HepG2 (cell line): ENCODE results near the gene DNAJB6. TPM values are rescaled to one million over a fixed set of nuclear protein-coding genes. Genes with fewer than 3 reads are reported as not detected.

Experiments used
- ATAC-seq: fragments of 200-7000 bp; cut with Tn5 transposase; 3 replicates; pipeline ENCODE4 v1.9.1; 2020; ENCODE audit warnings: mild to moderate bottlenecking, moderate library complexity
- BruUV-seq: library from RNA; stranded (reverse); fragments of 400-500 nt; replicated peaks from 2 replicates; lab custom pipeline; 2021; lab: Mats Ljungman, UMichigan
- CTCF ChIA-PET: fragments of 300-600 bp; formaldehyde crosslinking; extraction: SDS; loops from one replicate; lab custom pipeline; 2021; ENCODE audit warnings: low total read pairs, inconsistent platforms, low intra/inter-chr PET ratio; lab: Yijun Ruan, JAX
- POLR2A ChIA-PET: fragments of 350-600 bp; sonication (Branson Sonifier 250); formaldehyde crosslinking; loops from one replicate; lab custom pipeline; 2020; ENCODE audit warnings: antibody characterized with exemption, inconsistent platforms; lab: Yijun Ruan, JAX
- DNase-seq: peaks from one replicate; pipeline ENCODE4 v3.0.0-alpha.2; 2015; ENCODE audit warnings: low spot score
- FAIRE-seq: peaks from 3 replicates; lab custom pipeline; 2011; peaks lifted over from hg19 to GRCh38; lab: Jason Lieb, UNC
- H2AFZ ChIP-seq: one replicate; pipeline ENCODE4 v1.6.1; 2011; ENCODE audit warnings: low read length, inconsistent platforms
- H3K27ac ChIP-seq: fragments of 300-600 bp; 3 replicates; pipeline ENCODE4 v1.8.0; 2011; ENCODE audit warnings: mixed run types, mild to moderate bottlenecking, mixed read lengths, low read length, inconsistent platforms; ENCODE audit not compliant: insufficient read depth; ENCODE audit errors: extremely low read length
- H3K27me3 ChIP-seq, 2 experiments: fragments of 200-600 bp in 1 of 2; 2 replicates in 1 of 2; 3 replicates in 1 of 2; pipeline versions ENCODE4 v1.6.0 to v1.8.0; 2011; ENCODE audit warnings: low read length in 2 of 2, mild to moderate bottlenecking in 2 of 2, moderate library complexity in 2 of 2, inconsistent platforms in 1 of 2; ENCODE audit not compliant: insufficient read depth in 2 of 2, control insufficient read depth in 1 of 2
- H3K36me3 ChIP-seq, 2 experiments: fragments of 200-600 bp in 1 of 2; replicated peaks in 1 of 2; 2 replicates in 1 of 2; 3 replicates in 1 of 2; pipeline versions ENCODE4 v1.5.1 to v1.8.0; 2011; ENCODE audit warnings: low read length in 2 of 2, inconsistent platforms in 1 of 2; ENCODE audit not compliant: insufficient read depth in 2 of 2, control insufficient read depth in 1 of 2
- H3K4me1 ChIP-seq: 2 replicates; pipeline ENCODE4 v1.5.1; 2012; ENCODE audit warnings: low read length, inconsistent platforms; ENCODE audit not compliant: insufficient read depth
- H3K4me2 ChIP-seq: 2 replicates; pipeline ENCODE4 v1.6.0; 2011; ENCODE audit warnings: low read depth, low read length, inconsistent platforms
- H3K4me3 ChIP-seq, 3 experiments: fragments of 200-600 bp in 1 of 3; sonication (generic), shearing (Covaris generic) in 1 of 3; replicated peaks in 1 of 3; 2 replicates each; pipeline ENCODE4 v1.5.1; 2011 to 2016; ENCODE audit warnings: low read length in 3 of 3, inconsistent platforms in 2 of 3, low read depth in 2 of 3, mild to moderate bottlenecking in 2 of 3, control low read depth in 1 of 3, mixed read lengths in 1 of 3; ENCODE audit not compliant: insufficient read depth in 1 of 3
- H3K79me2 ChIP-seq: one replicate; pipeline ENCODE4 v1.6.1; 2011; ENCODE audit warnings: low read length, inconsistent platforms; ENCODE audit not compliant: insufficient read depth
- H3K9ac ChIP-seq: 2 replicates; pipeline ENCODE4 v1.6.0; 2011; ENCODE audit warnings: mild to moderate bottlenecking, low read depth, low read length, inconsistent platforms; ENCODE audit not compliant: insufficient read depth
- H3K9me3 ChIP-seq: 2 replicates; pipeline ENCODE4 v1.5.1; 2012; ENCODE audit warnings: mild to moderate bottlenecking, low read length
- H4K20me1 ChIP-seq: 2 replicates; pipeline ENCODE4 v1.6.0; 2011; ENCODE audit warnings: inconsistent platforms, mild to moderate bottlenecking, low read length, moderate library complexity; ENCODE audit not compliant: insufficient read depth
- MTF2 ChIP-seq: sonication (generic); formaldehyde crosslinking; IDR thresholded peaks from 2 replicates; pipeline ENCODE4 v1.5.0; 2020; ENCODE audit warnings: missing genetic modification reagents, borderline replicate concordance
- RBM22 ChIP-seq: fragments of 200-400 bp; formaldehyde crosslinking; optimal IDR thresholded peaks from 2 replicates; pipeline ENCODE3; 2017; ENCODE audit warnings: mild to moderate bottlenecking, low read length, moderate library complexity
- TBL1XR1 ChIP-seq: fragments of 150-350 bp; IDR thresholded peaks from 2 replicates; pipeline ENCODE4 v1.6.1; 2014; ENCODE audit warnings: borderline replicate concordance, low read length; ENCODE audit not compliant: partially characterized antibody
- ZNF230 ChIP-seq: sonication (generic); formaldehyde crosslinking; IDR thresholded peaks from 2 replicates; pipeline ENCODE4 v1.4.0; 2020; ENCODE audit warnings: mild to moderate bottlenecking, missing genetic modification reagents
- WGBS: methylation state at CpG from one replicate; pipeline ENCODE4 v1.1.6; 2017; ENCODE audit warnings: low lambda C conversion rate; 5-methylcytosine and 5-hydroxymethylcytosine counted together
- in situ Hi-C: cut with HindIII; loops from 2 replicates; pipeline ENCODE4 v1.10.0; 2017; ENCODE audit warnings: low pct_unique_long_range_greater_than_20kb; ENCODE audit not compliant: extremely low pct_ligation_motif_present
- intact Hi-C: fragments of 100-400 bp; cut with micrococcal nuclease; formaldehyde crosslinking; loops from one replicate; pipeline ENCODE4 v1.10.0; 2022; ENCODE audit not compliant: unreplicated experiment
- polyA plus RNA-seq, 8 experiments: library from polyadenylated mRNA; depleted of rRNA in 3 of 8; stranded (reverse) in 7 of 8; unstranded in 1 of 8; fragments of >200 nt; fragmentation: Illumina TruSeq in 4 of 8; extraction: Trizol in 4 of 8; gene quantifications; 2 replicates each; pipeline versions ENCODE4 v1.2.1 to v1.2.3, GENCODE V29; 2011 to 2016; ENCODE audit warnings: low read depth in 4 of 8, missing spikeins in 1 of 8, mixed read lengths in 1 of 8; ENCODE audit not compliant: insufficient read depth in 1 of 8
- total RNA-seq, 5 experiments: library from RNA; depleted of rRNA; stranded (reverse); fragments of >200 nt; fragmentation: Illumina TruSeq; extraction: Trizol; gene quantifications; 2 replicates each; pipeline ENCODE4 v1.2.3, GENCODE V29; 2016; ENCODE audit warnings: low read depth in 1 of 5
- TF ChIP-seq, protein P1 (sequence below): sonication (generic); formaldehyde crosslinking; IDR thresholded peaks from 2 replicates; pipeline ENCODE4 v1.5.1; 2020; ENCODE audit warnings: missing genetic modification reagents, mild to moderate bottlenecking, borderline replicate concordance

DNAJB6 gene
- total and polyA plus RNA-seq, 2 of the 13 experiments (the other 11 are each of a cell fraction or from before 2014, with no cell fraction given): 29.9 to 53.9 TPM

DNA sequence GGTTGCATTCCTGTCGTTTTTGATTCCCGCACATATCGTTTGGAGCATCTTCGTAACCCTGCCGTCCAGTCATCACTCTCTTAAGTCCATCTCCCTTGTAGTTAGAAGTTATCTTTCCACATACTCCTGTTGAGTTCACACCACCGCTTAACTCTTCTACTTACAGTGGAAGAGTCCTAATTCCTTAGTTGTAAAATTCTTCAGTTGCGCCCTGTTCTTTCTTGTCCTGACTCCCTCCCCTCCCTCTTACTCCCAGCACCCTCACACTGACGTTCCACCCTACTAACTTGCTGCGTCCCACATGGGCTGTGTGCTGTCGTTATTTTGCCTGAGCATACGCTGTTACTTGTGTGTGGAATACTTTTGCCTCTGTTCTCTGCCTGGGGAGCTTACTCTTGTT lies 11.7 kb downstream of the DNAJB6 start (continued):
- TF ChIP-seq, protein P1, sequence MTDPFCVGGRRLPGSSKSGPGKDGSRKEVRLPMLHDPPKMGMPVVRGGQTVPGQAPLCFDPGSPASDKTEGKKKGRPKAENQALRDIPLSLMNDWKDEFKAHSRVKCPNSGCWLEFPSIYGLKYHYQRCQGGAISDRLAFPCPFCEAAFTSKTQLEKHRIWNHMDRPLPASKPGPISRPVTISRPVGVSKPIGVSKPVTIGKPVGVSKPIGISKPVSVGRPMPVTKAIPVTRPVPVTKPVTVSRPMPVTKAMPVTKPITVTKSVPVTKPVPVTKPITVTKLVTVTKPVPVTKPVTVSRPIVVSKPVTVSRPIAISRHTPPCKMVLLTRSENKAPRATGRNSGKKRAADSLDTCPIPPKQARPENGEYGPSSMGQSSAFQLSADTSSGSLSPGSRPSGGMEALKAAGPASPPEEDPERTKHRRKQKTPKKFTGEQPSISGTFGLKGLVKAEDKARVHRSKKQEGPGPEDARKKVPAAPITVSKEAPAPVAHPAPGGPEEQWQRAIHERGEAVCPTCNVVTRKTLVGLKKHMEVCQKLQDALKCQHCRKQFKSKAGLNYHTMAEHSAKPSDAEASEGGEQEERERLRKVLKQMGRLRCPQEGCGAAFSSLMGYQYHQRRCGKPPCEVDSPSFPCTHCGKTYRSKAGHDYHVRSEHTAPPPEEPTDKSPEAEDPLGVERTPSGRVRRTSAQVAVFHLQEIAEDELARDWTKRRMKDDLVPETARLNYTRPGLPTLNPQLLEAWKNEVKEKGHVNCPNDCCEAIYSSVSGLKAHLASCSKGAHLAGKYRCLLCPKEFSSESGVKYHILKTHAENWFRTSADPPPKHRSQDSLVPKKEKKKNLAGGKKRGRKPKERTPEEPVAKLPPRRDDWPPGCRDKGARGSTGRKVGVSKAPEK: no peak
- TF ChIP-seq ZNF230 (CRISPR knock-in tag): no peak
- no peak for TF ChIP-seq MTF2 (CRISPR knock-in tag)
- TF ChIP-seq, all 625 proteins: peak for 0

DNA sequence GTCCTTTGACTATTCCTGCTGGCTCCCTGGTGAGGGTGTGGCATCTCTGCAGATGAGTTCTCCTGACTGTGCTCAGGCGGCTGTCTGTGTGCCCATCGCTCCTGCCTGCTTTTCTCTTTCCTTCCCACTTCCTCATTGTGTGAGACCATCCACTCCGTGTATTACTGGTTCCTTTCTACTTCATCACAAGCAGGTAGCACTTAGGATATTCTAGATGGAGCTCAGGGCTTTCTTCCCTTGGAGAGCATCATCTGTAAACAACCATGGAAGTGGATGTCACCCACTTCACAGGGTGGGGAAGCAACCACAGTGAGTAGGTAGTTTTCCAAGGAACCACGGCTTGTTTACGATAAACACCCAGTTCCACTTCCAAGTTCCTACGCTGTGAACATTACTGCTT lies 15.7 kb downstream of the DNAJB6 start:
- Histone ChIP-seq H3K79me2 (peaks cover 93% of the 10 kb centered on the region), H3K4me2 (no peak overlapping the region), H3K36me3 (peaks cover 3 to 14% of the 10 kb centered on the region in 2 experiments; a peak in 3 of 5 replicates), H3K9ac (no peak overlapping the region), H3K27ac (no peak overlapping the region), H3K4me1 (no peaks in the 10 kb centered on the region; the same call in 1 of the 2 replicates), H3K9me3 (no peaks in the 10 kb centered on the region), H4K20me1 (peaks cover 68% of the 10 kb centered on the region), H2AFZ (no peak overlapping the region), H3K27me3 (no peaks in the 10 kb centered on the region), H3K4me3 (no peak overlapping the region)
- ChIA-PET CTCF (no interaction called here), POLR2A (no interaction called here)
- WGBS: 94% methylated on average over 6 of the region's 6 CpGs
- BruUV-seq: no TSS peak
- no peak for DNase-seq
- in situ Hi-C loops (no loop called here), intact Hi-C loops (no loop called here)
- TF ChIP-seq RBM22: peak; percentile 48
- TF ChIP-seq TBL1XR1: no peak
- no peak for FAIRE-seq
- no peak for ATAC-seq
